Breast epithelium (tissue), 4 donors: ENCODE measurements around the gene AXIN2. TPM values are rescaled to one million over a fixed set of nuclear protein-coding genes. Genes with fewer than 3 reads are reported as not detected.
A peak's percentile ranks its signal among the peaks of the same experiment; 100 is the strongest.

Experiments
- DNase-seq, 2 donors: peaks; one replicate each; pipeline ENCODE4 v3.0.0-alpha.2; 2019; ENCODE audit warnings: low spot score in 2 of 2
- H3K27ac ChIP-seq, 2 donors: fragments of 200-600 bp; sonication (generic) in 1 of 2; one replicate each; pipeline ENCODE4 v1.5.1; 2016 to 2019; ENCODE audit warnings: mild to moderate bottlenecking in 1 of 2
- H3K27me3 ChIP-seq, 2 donors: fragments of 200-600 bp; sonication (generic) in 1 of 2; one replicate each; pipeline versions ENCODE4 v1.5.1 to v1.6.0; 2017 to 2019; ENCODE audit warnings: control low read depth in 1 of 2, mild to moderate bottlenecking in 1 of 2
- H3K36me3 ChIP-seq: fragments of 200-600 bp; one replicate; pipeline ENCODE4 v1.5.1; 2019
- H3K4me1 ChIP-seq, 2 donors: fragments of 200-600 bp; sonication (generic); one replicate each; pipeline ENCODE4 v1.5.1; 2016 to 2019; ENCODE audit warnings: control low read depth in 1 of 2
- H3K4me3 ChIP-seq, 3 donors: fragments of 200-600 bp; sonication (generic); 1 replicate in 2 of 3; 2 replicates in 1 of 3; pipeline ENCODE4 v1.5.1; 2016 to 2019; ENCODE audit warnings: mild to moderate bottlenecking in 3 of 3, moderate library complexity in 2 of 3
- H3K9me3 ChIP-seq, 2 donors: fragments of 200-600 bp; sonication (generic) in 1 of 2; one replicate each; pipeline ENCODE4 v1.5.1; 2016 to 2019; ENCODE audit warnings: control low read depth in 1 of 2
- CTCF ChIP-seq, 3 donors: fragments of 450-650 bp; IDR thresholded peaks; one replicate each; pipeline ENCODE4 v1.5.1; 2016 to 2017; ENCODE audit warnings: antibody characterized with exemption in 3 of 3, mild to moderate bottlenecking in 3 of 3, moderate library complexity in 3 of 3
- POLR2A ChIP-seq: fragments of 450-650 bp; IDR thresholded peaks from one replicate; pipeline ENCODE4 v1.6.1; 2016; ENCODE audit warnings: antibody characterized with exemption, mild to moderate bottlenecking, moderate library complexity
- POLR2AphosphoS5 ChIP-seq, 3 donors: sonication (generic); formaldehyde crosslinking; IDR thresholded peaks; one replicate each; pipeline ENCODE4 v1.6.1; 2017; ENCODE audit warnings: antibody characterized with exemption in 3 of 3
- intact Hi-C: fragments of 100-400 bp; cut with DNase I; formaldehyde crosslinking; loops from one replicate; pipeline ENCODE4 v1.15.1; 2023; ENCODE audit warnings: low total_unique reads
- total RNA-seq, 3 donors: library from RNA; depleted of rRNA; stranded (reverse); fragments of >200 nt; gene quantifications; one replicate each; pipeline ENCODE4 v1.1.0, GENCODE V29; 2016

The AXIN2 gene
- total RNA-seq, 3 donors from 2014 or later: 8.3 to 13.1 (median 10.5) TPM

- no peak overlapping the region for H3K27ac ChIP-seq
- no peak for DNase-seq
- H3K36me3 ChIP-seq: no peaks in the 10 kb centered on the region
- peaks cover 0 to 5% of the 10 kb centered on the region in 2 donors for H3K4me1 ChIP-seq
- H3K9me3 ChIP-seq: no peaks in the 10 kb centered on the region
- H3K4me3 ChIP-seq: no peak overlapping the region
- TF ChIP-seq POLR2AphosphoS5 (IDR thresholded peaks at IDR 0.05) (no peak), POLR2A (no peak), CTCF (IDR thresholded peaks at IDR 0.05) (no peak)
- intact Hi-C loops: no loop called here
- H3K27me3 ChIP-seq: no peaks in the 10 kb centered on the region
These were observed 10.7 kb downstream of the AXIN2 start for GRCh38 chr17:65550758-65551157.

- Histone ChIP-seq H3K4me1 (peaks cover 0 to 5% of the 10 kb centered on the region in 2 donors), H3K4me3 (no peak overlapping the region), H3K36me3 (no peaks in the 10 kb centered on the region), H3K27ac (no peak overlapping the region), H3K27me3 (no peaks in the 10 kb centered on the region), H3K9me3 (no peaks in the 10 kb centered on the region)
- no peak for DNase-seq
- intact Hi-C loops: no loop called here
- TF ChIP-seq POLR2A (no peak), POLR2AphosphoS5 (IDR thresholded peaks at IDR 0.05) (no peak), CTCF (IDR thresholded peaks at IDR 0.05) (no peak)
These were observed 11.3 kb downstream of the AXIN2 start for GRCh38 chr17:65550075-65550662.

GRCh38 chr17:65548269-65548969, 13.0 kb downstream of the AXIN2 start:
- Histone ChIP-seq H3K27ac (no peak overlapping the region), H3K4me3 (no peak overlapping the region), H3K36me3 (no peaks in the 10 kb centered on the region), H3K9me3 (no peaks in the 10 kb centered on the region), H3K4me1 (no peaks in the 10 kb centered on the region), H3K27me3 (no peaks in the 10 kb centered on the region)
- no peak for DNase-seq
- intact Hi-C loops: no loop called here
- TF ChIP-seq POLR2AphosphoS5 (IDR thresholded peaks at IDR 0.05) (no peak), POLR2A (no peak), CTCF (IDR thresholded peaks at IDR 0.05) (no peak)

- Histone ChIP-seq H3K4me1 (no peaks in the 10 kb centered on the region), H3K4me3 (no peak overlapping the region), H3K27ac (no peak overlapping the region), H3K36me3 (no peaks in the 10 kb centered on the region), H3K27me3 (no peaks in the 10 kb centered on the region), H3K9me3 (no peaks in the 10 kb centered on the region)
- intact Hi-C loops: no loop called here
- DNase-seq: no peak
- TF ChIP-seq POLR2A (no peak), CTCF (IDR thresholded peaks at IDR 0.05) (no peak), POLR2AphosphoS5 (IDR thresholded peaks at IDR 0.05) (no peak)
These were observed 14.2 kb downstream of the AXIN2 start for GRCh38 chr17:65547253-65547670.

GRCh38 chr17:65546579-65546978, 14.9 kb downstream of the AXIN2 start:
- Histone ChIP-seq H3K27me3 (no peaks in the 10 kb centered on the region), H3K27ac (peak overlapping the region in 1 of 2 donors; percentile 33), H3K9me3 (no peaks in the 10 kb centered on the region), H3K4me3 (no peak overlapping the region), H3K4me1 (no peaks in the 10 kb centered on the region), H3K36me3 (no peaks in the 10 kb centered on the region)
- TF ChIP-seq POLR2A (no peak), CTCF (IDR thresholded peaks at IDR 0.05) (no peak), POLR2AphosphoS5 (IDR thresholded peaks at IDR 0.05) (no peak)
- intact Hi-C loops: no loop called here
- DNase-seq: no peak
